Lung microvascular endothelial cell (primary cell): ENCODE data around the gene ZNF805. TPM values are rescaled to one million over a fixed set of nuclear protein-coding genes. Genes with fewer than 3 reads are reported as not detected.
"Not testable (repeated sequence)": the region's sequence is repeated elsewhere in the genome, so short reads cannot be mapped to it uniquely, and the experiment has no call there.

Experiments used
- DNase-seq, 2 donors: peaks; one replicate each; pipeline versions ENCODE4 v3.0.0 to v3.0.0-alpha.2; 2010; ENCODE audit warnings: low read depth in 2 of 2
- total RNA-seq: library from RNA; depleted of rRNA; stranded (reverse); fragments of >200 nt; gene quantifications from 2 replicates; pipeline ENCODE4 v1.2.1, GENCODE V29; 2014

The ZNF805 gene
- total RNA-seq: 14.8 and 32.7 TPM in 2 replicates

DNA sequence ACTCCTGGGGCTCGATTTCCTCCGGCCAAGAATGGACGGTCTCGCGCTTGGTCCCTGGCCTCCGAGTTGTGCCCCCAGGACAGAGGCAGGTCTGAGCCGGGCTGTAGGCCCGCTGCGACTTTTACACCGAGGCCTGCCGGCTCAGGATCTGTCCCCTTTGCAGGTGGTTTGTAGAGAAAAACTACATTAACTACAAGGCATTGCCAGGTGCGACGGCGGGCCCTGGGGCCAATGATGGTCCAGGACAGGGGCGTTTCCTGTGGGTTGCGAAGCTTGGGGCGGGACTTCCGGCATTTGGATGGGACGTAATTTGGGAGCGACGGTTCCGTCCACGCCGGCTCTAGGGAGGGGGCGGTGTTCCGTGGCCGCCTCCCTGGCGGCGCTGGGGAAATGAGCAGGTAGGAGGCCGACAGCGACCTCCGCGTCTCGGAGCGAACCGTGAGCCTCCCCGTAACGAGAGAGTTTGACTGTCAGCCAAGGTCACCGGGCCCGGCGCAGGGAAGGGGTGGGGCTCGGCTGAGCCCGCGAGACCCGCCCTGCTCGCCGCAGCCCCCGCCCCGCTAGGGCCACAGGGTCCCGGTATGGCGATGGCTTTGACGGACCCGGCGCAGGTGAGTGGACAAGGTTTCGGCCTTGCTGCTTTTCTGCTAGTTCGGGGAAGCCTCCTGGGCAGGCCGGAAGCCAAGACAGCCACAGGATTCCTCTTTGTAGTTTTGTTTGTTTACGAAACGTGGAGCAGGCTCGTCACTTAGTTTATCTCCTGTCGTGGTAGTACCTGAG is at the start of gene ZNF805:
ZNF805 (plus strand) TSS at position 322 of the 780 bp plus-strand sequence; CDS start at position 582, 260 bp downstream.
- peak; percentile 93 to 97 for DNase-seq

DNA sequence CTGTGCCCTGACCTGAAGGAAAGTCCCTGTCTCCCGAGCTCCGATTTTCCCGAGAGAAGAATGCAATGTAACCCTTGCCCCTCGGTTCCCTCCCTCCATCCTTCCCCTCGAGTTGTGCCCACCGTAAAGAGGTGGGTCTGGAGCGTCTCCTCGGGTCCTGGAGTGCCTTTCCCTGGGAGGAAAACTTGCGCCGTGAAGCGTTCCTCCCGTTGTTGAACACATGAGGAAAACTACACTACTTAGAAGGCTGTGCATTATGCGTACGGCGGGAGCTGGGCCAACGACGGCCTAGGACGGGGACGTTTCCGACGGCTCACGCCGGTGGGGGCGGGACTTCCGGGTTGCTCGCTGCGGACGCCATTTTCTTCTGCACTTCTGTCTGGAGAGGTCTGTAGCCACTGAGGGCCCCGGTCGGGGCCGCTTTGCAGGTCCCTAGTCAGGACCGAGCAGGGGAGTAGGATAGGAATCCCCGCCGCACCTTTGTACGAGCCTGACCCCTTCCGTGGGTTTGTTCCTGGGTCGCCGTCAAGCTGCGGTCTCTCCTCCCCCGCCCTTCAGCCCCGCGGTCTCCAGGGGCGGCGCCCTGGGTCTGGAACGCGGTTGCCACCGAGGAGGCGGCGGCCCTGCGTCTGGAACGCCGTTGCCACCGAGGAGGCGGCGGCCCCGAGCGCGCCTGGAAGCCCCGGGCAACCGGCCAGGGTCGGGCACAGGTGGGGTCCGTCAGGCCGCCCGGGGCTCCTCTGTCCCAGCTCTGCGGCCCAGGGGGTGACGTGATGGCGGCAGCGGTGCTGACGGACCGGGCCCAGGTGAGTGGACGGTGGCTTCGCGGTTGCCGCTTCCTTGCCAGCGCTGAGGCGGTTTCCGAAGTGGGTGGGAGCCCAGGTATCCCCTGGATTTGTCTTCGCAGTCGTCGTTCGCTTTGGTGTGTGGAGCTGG is 49.0 kb upstream of the ZNF805 start, which contains the start of gene ZNF264:
ZNF264 (plus strand) TSS at position 360 of the 936 bp plus-strand sequence; CDS start at position 774, 414 bp downstream.
- DNase-seq: peak; percentile 90 to 91

DNA sequence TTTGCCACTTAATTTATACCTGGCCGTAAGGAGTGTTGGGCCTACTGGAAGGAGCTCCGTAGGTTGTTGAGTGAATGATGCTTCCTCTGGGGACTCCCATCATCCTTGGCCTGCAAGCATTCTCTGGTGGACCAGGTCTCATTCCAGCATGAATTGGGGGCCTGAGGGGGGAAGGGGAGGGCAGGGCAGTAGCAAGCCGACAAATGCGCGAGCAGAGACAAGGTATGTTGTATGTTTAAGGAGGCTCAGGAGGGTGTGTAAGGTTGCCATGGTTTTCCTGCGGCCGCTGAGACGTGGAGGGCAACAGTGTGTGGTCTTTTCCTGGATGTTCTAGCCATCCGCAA is 48.4 kb upstream of the ZNF805 start:
- peak; percentile 5 for DNase-seq

DNA sequence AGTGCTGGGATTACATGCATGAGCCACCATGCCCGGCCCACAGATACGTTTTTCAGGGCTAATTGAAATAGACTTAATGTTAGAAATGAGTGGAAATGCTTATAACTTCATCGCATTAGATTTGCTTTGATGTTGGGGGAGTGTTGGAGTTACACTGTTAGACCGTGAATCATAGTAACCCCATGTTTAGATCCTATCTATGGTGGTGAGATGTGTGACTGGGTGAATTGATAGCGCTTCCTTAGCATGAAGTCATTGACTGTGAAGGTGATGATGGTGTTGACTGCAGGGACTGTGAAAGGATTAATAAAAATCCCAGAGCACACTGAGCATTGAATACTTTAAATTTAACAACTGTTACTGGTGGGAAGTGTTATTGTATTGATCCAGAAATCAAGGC is 47.4 kb upstream of the ZNF805 start:
- DNase-seq: no peak

DNA sequence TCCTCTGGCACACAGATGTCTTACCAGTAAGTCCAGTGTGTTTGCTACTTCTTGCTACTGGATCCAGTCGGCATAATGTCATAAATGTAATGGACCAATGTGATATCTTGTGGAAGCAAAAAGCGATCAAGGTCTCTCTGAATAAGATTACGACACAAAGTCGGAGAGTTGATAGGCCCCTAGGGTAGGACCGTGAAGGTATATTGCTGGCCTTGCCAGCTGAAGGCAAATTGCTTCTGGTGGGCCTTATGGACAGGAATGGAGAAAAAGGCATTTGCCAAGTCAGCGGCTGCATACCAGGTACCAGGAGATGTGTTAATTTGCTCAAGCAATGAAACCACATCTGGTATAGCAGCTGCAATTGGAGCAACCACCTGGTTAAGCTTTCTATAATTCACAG is 42.6 kb upstream of the ZNF805 start:
- not testable (repeated sequence) for DNase-seq

DNA sequence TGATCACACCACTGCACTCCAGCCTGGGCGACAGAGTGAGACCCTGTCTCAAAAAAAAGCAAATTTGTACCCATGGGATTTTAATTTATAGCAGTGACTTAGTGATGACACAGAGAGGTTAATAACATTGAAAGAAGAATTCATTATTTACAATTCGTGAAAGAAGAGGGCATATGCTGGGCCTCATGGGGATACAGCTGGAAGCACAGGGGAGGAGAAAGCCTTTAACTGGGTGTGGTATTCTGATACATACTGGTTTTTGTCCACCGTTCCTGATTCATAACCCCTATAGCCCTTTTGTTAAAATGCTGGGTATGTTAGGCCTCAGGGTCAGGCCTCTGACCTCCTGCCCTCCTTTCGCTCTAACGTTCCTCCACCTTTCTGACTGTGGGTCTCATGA is 38.3 kb upstream of the ZNF805 start:
- DNase-seq: no peak

DNA sequence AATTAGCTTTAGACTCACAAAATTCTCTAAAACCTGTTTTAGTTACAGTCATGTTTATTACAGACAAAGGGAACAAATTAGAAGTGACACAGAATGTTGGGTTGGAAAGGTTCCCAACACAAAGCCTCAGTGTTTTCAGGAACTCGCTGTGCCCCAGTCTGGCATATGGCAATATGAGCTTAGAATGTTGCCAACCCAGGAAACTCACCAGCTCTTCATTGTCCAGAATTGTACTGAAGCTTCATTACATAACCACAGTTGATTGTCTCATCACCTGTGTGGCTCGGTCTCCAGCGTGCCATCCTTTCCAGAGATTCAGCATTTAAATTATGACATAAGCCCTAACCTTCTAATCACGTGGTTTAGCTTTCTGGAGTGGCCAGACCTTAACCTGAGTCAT is 30.1 kb upstream of the ZNF805 start:
- no peak for DNase-seq

DNA sequence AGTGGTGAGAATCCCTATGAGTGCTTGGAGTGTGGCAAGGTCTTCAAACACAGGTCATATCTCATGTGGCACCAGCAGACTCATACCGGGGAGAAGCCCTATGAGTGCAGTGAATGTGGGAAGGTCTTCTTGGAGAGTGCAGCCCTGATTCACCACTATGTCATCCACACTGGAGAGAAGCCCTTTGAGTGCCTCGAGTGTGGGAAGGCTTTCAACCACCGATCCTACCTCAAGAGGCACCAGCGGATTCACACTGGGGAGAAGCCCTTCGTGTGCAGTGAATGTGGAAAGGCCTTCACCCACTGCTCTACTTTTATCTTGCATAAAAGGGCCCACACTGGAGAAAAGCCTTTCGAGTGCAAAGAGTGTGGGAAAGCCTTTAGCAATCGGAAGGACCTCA is 28.3 kb upstream of the ZNF805 start:
- DNase-seq: no peak

DNA sequence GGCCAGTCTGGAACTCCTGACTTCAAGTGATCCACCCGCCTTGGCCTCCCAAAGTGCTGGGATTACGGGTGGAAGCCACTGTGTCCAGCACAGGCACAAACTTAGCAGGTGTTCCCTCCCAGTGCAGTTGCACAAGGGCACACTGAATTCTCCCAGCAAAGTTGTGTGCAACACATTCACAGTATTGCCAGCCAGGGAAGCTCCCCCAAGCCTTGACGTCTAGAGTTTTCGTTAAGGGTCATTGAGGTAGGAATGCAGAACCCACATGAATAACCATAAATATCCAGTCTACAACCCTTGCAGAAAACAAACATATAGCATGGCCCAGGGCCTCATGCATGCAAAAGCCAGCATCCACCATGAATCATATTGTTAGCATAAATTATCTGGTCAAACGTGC is 12.9 kb upstream of the ZNF805 start:
- DNase-seq: no peak

DNA sequence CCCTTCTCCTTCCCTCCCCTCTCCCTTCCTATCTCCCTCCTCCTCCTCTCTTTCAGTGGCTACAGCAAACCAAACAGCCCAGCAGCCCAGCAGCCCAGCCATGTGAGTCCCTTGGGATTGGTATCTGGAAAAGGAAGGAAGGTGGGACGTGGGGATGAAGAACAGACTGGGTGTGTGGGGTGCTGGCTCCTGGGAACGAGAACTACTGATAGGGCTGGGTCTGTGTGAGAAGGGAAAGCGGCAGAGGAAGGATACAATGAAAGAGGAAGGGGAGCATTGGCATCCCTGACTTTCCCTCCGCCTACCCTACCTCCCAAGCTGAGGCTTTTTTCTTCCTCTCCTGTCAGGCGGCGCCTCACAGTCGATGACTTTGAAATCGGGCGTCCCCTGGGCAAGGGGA is 8.7 kb upstream of the ZNF805 start:
- no peak for DNase-seq

DNA sequence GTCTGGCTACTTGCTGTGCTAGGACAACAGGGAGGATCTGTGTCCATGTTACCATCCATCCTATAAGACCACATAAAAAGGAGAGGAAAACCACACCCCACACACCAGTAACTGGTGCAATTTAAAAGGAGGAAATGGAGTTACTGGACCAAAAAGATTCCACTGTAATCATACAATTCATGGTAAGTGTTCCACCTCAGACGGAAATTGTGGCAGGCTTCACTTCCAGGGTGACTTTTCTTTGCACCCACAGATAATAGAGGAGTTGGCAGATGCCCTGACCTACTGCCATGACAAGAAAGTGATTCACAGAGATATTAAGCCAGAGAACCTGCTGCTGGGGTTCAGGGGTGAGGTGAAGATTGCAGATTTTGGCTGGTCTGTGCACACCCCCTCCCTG is 7.2 kb upstream of the ZNF805 start:
- DNase-seq: no peak

DNA sequence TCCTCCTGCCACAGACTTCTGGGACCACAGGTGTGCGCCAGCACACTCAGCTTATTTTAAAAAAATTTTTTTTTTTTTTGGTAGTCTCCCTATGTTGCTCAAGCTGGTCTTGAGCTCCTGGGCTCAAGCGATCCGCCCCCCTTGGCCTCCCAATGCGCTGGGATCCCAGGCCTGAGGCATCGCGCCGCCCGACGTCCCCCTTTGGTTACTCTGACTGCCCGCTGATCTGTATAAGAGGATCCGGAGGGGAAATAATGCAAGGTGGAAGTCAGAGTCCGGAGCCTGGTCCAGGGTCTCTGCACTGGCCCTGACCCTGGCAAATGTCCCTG is 486 bp upstream of the ZNF805 start:
- DNase-seq: no peak

DNA sequence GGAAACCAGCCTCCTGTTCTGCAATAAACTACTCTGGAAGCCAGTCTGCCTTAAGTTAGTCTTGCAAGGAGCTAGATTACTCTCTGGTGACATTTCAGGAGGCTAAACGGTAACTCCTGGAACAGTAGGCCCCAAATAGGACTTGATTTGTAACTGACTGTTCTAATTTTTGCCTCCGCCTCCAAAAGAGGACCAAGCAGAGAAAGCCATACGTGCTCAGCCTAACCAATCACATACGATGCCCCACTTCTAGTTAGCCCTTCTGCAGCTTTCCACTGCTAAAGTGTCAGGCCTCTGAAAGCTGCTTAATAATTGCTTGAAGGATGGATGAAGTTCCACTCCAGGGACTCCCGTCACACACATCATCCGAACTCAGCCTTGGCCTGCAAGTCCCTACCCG is 744 bp downstream of the ZNF805 start:
- DNase-seq: peak; percentile 38 to 39

DNA sequence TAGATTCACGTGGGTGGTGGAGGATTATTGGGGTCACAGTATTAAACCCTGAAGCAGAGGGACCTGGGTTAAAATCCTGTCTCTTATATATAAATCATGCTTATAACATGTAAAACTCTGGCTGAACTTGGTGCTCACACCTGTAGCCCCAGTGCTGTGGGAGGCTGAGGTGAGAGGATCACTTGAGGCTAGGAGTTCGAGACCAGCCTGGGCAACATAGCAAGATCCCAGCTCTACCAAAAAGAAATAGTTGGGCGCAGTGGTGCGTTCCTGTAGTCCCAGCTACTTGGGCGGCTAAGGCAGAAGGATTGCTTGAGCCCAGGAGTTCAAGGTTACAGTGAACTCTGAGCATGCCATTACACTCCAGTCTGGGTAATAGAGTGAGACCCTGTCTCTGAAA is 2.4 kb downstream of the ZNF805 start:
- no peak for DNase-seq

DNA sequence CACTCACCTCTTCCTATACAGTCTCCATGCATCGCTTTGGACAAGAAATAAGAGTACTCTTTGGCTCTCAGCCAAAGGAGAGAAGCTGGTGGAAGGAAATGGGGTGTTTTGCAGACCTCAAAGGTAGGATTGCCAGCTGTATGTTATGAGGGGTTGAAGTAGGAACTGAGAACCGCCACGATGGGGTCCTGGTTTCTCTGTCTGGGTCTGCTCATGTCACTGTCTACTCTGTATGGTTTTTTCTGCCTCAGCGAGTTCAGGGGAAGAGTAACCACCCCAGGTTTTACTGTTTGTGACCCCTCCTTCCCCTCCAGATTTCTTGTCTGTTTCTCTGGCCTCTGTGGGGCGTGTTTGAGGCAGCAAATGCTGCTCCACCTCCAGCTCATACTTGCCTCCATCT is 4.1 kb downstream of the ZNF805 start:
- DNase-seq: no peak

DNA sequence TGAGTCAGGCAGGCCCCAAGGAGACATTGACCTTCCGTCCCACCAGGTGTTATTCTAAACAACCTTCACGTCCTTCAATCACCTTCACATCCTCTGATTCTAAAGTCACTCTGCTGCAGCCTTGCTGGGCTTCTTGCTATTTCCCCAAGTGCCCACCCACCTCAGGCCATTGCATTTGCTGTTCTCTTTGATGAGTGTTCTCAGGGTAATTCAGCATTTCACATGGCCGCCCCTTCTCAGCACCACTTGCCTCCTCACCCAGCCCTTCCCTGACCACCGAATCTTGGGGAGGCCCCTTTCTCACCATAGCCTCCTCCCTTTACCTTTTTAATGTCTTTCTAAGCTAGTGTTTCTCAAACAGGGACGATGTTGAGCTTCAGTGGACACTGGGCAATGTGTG is 4.6 kb downstream of the ZNF805 start:
- DNase-seq: no peak

DNA sequence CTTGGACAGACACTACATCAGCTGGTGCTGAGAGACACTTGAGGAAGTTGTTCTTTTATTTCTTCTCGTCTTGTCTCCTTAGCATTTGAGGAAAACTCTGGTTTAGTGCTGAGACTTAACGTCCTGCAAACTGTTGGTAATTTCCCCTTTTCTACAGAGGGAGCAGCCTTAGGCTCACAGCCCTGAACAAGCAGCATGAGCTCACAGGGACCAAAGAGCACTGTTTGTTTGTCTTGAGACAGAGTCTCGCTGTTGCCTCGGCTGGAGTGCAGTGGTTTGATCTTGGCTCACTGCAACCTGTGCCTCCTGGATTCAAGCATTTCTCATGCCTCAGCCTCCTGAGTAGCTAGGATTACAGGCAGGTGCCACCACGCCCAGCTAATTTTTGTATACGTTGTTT is 5.5 kb downstream of the ZNF805 start:
- no peak for DNase-seq

DNA sequence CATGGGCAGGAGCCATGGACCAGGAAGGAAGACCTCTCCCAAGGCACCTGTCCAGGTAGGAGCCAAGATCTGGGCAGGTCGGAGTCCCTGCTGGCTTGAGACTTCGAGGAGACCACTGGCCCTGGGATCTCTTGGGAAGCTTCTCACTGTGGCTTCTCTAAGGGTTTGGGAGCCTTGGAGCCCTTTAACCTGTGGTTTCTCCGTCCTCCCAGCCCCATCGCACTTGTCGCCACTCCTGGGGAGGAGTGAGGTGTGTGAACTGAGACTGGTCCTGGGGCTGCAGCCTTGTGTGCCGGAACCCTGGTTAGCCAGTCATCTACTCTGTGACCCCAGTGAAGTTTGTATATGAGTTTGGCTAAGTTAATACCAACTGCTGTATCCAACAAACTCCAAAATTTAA is 8.2 kb downstream of the ZNF805 start:
- DNase-seq: no peak

DNA sequence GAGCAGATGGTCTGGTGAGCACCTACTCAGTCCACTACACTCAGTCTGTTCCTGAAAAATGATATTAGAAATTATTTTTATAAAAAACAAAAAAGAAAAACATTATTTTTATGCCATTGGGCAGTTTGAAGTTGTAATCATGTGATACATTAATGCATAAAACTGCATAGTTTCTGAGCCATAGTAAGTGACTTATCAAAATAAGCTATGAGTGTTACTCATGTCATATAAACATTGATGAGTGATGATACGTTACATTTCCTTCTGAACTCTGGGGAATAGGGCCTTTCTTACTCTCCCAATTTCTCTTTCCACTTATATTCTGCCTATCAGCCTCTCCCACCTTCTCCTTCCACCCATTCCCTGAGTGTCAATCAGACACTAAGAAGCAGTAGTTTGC is 8.9 kb downstream of the ZNF805 start:
- no peak for DNase-seq

DNA sequence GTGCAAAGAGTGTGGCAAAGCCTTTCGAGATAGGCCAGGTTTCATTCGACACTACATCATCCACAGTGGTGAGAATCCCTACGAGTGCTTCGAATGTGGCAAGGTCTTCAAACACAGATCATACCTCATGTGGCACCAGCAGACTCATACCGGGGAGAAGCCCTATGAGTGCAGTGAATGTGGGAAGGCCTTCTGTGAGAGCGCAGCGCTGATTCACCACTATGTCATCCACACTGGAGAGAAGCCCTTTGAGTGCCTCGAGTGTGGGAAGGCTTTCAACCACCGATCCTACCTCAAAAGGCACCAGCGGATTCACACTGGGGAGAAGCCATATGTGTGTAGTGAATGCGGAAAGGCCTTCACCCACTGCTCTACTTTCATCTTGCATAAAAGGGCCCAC is 13.3 kb downstream of the ZNF805 start:
- DNase-seq: not testable (repeated sequence)

DNA sequence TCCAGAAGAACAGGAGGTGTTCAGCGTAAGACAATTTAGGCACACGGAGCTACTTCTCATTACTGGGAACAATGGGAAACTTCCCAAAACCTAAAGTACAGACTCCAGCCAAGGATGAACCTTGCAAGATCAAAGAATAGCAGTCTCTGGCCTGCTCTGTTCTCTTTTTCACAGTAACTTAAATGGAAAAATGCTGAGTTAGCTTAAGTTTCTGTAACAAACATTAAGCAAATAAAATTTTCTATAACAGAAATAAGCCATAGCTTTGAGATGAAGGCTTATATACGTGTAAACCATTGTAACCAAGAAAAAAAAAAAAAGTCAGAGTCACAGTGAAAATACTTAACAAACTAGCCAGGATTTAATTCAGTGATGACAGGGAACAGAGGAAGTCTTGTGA is 21.6 kb downstream of the ZNF805 start:
- DNase-seq: no peak

DNA sequence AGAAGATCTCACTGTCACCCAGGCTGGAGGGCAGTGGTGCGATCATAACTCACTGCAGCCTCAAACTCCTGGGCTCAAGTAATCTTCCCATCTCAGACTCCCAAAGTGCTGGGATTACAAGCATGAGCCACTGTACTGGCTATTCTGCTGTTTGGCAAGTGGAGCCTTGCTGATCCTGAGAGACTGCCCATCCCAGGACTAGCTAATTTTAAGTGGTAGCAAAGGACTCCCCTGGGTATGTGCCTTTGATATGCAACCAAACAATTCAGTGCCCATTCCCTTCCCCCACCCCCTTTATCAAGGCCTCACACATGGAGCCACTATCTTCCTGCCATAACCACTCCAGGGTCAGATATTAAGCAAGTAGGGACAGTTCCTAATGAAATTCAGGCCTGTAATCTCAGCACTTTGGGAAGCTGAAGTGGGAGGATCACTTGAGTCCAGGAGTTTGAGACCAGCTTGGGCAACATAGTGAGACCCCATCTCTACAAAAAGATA is 22.9 kb downstream of the ZNF805 start:
- DNase-seq: no peak

DNA sequence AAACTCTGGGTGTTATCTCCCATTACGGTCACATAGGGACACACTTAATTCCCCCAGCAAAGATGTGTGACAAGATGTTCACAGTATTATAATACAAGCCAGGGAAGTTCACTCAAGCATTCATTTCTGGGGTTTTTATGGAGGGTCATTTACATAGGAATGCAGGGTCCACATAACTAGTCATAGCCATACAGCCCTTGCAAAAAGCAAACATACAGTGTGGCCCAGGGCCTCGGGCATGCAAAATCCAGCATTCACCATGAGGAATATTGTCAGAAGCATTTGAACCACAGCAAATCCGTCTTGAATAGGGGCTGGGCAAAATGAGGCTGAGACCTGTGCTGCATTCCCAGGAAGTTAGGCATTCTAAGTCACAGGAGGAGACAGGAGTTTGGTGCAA is 26.9 kb downstream of the ZNF805 start:
- DNase-seq: no peak
